Ascending aorta (tissue), 2 donors: ENCODE results near the gene LCE1E. TPM values are rescaled to one million over a fixed set of nuclear protein-coding genes. Genes with fewer than 3 reads are reported as not detected.

Experiments
- DNase-seq, 2 donors: peaks; one replicate each; pipeline ENCODE4 v3.0.0-alpha.2; 2019; ENCODE audit warnings: low spot score in 2 of 2
- H3K27ac ChIP-seq, 2 donors: fragments of 200-600 bp; sonication (generic); one replicate each; pipeline ENCODE4 v1.5.1; 2016 to 2017; ENCODE audit warnings: mild to moderate bottlenecking in 1 of 2
- H3K27me3 ChIP-seq: fragments of 200-600 bp; sonication (generic); one replicate; pipeline ENCODE4 v1.5.1; 2017
- H3K36me3 ChIP-seq, 2 donors: fragments of 200-600 bp; sonication (generic); one replicate each; pipeline ENCODE4 v1.5.1; 2016
- H3K4me1 ChIP-seq, 2 donors: fragments of 200-600 bp; sonication (generic); one replicate each; pipeline ENCODE4 v1.5.1; 2016 to 2017; ENCODE audit warnings: mild to moderate bottlenecking in 1 of 2
- H3K4me3 ChIP-seq, 2 donors: fragments of 200-600 bp; sonication (generic); one replicate each; pipeline ENCODE4 v1.5.1; 2016 to 2017; ENCODE audit warnings: mild to moderate bottlenecking in 1 of 2
- H3K9me3 ChIP-seq, 2 donors: fragments of 200-600 bp; sonication (generic); one replicate each; pipeline ENCODE4 v1.5.1; 2016
- intact Hi-C: fragments of 100-400 bp; cut with DNase I; formaldehyde crosslinking; loops from one replicate; pipeline ENCODE4 v1.15.1; 2023
- total RNA-seq: library from RNA; depleted of rRNA; stranded (reverse); fragments of >200 nt; gene quantifications from one replicate; pipeline ENCODE4 v1.1.0, GENCODE V29; 2016
- TF ChIP-seq, protein P1 (sequence below), 3 experiments: fragments of 200-600 bp in 2 of 3; fragments of 450-650 bp in 1 of 3; sonication (generic) in 2 of 3; IDR thresholded peaks; one replicate each; pipeline ENCODE4 v1.5.1; 2016 to 2019; ENCODE audit warnings: antibody characterized with exemption in 3 of 3, mild to moderate bottlenecking in 1 of 3, moderate library complexity in 1 of 3

The LCE1E gene
- total RNA-seq, 1 donor from 2014 or later: not detected

GRCh38 chr1:152768847-152769533, 17.1 kb upstream of the LCE1E start:
- Histone ChIP-seq H3K27ac (no peak overlapping the region), H3K27me3 (no peaks in the 10 kb centered on the region), H3K9me3 (no peaks in the 10 kb centered on the region), H3K4me3 (no peak overlapping the region), H3K4me1 (no peaks in the 10 kb centered on the region), H3K36me3 (no peaks in the 10 kb centered on the region)
- TF ChIP-seq, protein P1, sequence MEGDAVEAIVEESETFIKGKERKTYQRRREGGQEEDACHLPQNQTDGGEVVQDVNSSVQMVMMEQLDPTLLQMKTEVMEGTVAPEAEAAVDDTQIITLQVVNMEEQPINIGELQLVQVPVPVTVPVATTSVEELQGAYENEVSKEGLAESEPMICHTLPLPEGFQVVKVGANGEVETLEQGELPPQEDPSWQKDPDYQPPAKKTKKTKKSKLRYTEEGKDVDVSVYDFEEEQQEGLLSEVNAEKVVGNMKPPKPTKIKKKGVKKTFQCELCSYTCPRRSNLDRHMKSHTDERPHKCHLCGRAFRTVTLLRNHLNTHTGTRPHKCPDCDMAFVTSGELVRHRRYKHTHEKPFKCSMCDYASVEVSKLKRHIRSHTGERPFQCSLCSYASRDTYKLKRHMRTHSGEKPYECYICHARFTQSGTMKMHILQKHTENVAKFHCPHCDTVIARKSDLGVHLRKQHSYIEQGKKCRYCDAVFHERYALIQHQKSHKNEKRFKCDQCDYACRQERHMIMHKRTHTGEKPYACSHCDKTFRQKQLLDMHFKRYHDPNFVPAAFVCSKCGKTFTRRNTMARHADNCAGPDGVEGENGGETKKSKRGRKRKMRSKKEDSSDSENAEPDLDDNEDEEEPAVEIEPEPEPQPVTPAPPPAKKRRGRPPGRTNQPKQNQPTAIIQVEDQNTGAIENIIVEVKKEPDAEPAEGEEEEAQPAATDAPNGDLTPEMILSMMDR (IDR thresholded peaks at IDR 0.05): no peak
- intact Hi-C loops: no loop called here
- DNase-seq: no peak

DNA sequence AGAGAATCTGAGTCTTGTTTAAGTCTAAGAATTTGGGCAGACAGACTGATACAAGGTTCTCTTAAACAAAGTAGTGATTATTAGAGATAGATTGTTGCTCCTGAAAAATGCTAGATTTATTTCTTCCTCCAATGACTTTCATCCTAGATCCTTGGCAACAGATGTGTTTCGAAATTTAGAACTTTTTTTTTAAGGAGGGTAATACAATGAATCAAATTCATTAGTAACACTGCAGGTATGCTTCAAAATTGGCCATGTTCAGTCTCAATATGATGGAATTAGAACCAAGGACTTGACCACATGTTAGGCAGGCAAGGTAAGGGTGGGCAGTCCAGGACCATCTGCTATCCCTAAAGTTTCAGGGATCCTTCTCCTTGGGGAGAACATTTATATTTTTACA, 15.6 kb upstream of the LCE1E start:
- H3K9me3 ChIP-seq: no peaks in the 10 kb centered on the region
- no peak overlapping the region for H3K4me3 ChIP-seq
- intact Hi-C loops: no loop called here
- H3K4me1 ChIP-seq: no peaks in the 10 kb centered on the region
- TF ChIP-seq, protein P1 (IDR thresholded peaks at IDR 0.05): no peak
- DNase-seq: no peak
- no peaks in the 10 kb centered on the region for H3K27me3 ChIP-seq
- H3K27ac ChIP-seq: no peak overlapping the region
- H3K36me3 ChIP-seq: no peaks in the 10 kb centered on the region

- intact Hi-C loops: no loop called here
- no peak within 1 kb of the TSS for H3K4me3 ChIP-seq
Observed at GRCh38 chr1:152774875-152775274, 11.2 kb upstream of the LCE1E start, which contains the start of gene LCE1F. LCE1F (plus strand) TSS chr1:152775140; CDS start chr1:152776372, 1,232 bp downstream.

DNA sequence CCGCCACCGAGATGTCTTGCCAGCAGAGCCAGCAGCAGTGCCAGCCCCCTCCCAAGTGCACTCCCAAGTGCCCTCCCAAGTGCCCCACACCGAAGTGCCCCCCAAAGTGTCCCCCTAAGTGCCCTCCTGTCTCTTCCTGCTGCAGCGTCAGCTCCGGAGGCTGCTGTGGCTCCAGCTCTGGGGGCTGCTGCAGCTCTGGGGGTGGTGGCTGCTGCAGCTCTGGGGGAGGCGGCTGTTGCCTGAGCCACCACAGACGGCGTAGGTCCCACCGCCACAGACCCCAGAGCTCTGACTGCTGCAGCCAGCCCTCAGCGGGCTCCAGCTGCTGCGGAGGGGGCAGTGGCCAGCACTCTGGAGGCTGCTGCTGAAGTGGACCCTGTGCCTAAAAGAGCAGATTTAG, 9.7 kb upstream of the LCE1E start:
- Histone ChIP-seq H3K4me3 (no peak overlapping the region), H3K27me3 (no peaks in the 10 kb centered on the region), H3K36me3 (no peaks in the 10 kb centered on the region), H3K9me3 (no peaks in the 10 kb centered on the region), H3K27ac (no peak overlapping the region), H3K4me1 (no peaks in the 10 kb centered on the region)
- no peak for DNase-seq
- TF ChIP-seq, protein P1 (IDR thresholded peaks at IDR 0.05): no peak
- intact Hi-C loops: no loop called here

More at GRCh38 chr1:152774875-152775274, 11.2 kb upstream of the LCE1E start, which contains the start of gene LCE1F:
- H3K27me3 ChIP-seq: no peaks in the 10 kb centered on the region
- no peak within 1 kb of the TSS for H3K27ac ChIP-seq
- no peak for DNase-seq
- no peaks in the 10 kb centered on the region for H3K36me3 ChIP-seq
- H3K9me3 ChIP-seq: no peaks in the 10 kb centered on the region
- TF ChIP-seq, protein P1 (IDR thresholded peaks at IDR 0.05): no peak
- H3K4me1 ChIP-seq: no peaks in the 10 kb centered on the region

DNA sequence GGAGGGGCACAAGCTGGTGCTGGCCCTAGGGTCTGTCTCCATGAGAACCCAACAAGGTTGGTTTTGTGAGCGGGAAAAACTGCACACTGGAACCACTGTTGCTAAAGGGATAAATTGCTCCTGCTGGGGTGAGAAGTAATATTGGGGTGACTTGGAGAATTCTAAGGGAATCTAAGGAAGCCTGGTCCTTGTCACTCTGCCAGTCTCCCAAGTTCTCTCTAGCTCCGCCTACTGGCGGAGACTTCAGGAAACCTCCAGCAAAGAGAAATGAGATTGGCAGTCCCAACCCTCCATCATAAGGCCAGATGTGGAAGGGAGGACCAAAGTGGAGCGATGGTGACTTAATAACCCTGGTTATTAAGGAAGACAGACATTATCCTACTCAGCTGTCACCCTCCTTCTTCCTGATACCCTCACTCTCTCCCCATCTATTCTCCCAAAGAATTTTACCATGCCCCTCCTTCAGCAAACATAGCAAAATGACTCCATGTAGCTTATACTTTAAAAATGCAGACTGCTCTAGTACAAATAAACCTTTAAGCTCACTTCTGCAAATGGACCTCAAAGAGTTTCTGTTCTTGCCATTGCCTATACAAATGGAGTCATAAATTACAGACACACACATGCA, 8.4 kb upstream of the LCE1E start:
- H3K4me3 ChIP-seq: no peak overlapping the region
- no peaks in the 10 kb centered on the region for H3K4me1 ChIP-seq
- no peaks in the 10 kb centered on the region for H3K9me3 ChIP-seq
- H3K36me3 ChIP-seq: no peaks in the 10 kb centered on the region
- no peaks in the 10 kb centered on the region for H3K27me3 ChIP-seq
- TF ChIP-seq, protein P1 (IDR thresholded peaks at IDR 0.05): no peak
- no peak overlapping the region for H3K27ac ChIP-seq
- DNase-seq: no peak
- intact Hi-C loops: no loop called here
